HUES6 (cell line): ENCODE data around the gene LPAR1.

Source experiments
- H3K27ac ChIP-seq: 2 replicates; pipeline ENCODE4 v1.7.0; 2013; ENCODE audit warnings: low read depth, mild to moderate bottlenecking, low read length, inconsistent platforms
- H3K27me3 ChIP-seq: 2 replicates; pipeline ENCODE4 v1.6.1; 2013; ENCODE audit warnings: low read length; ENCODE audit not compliant: control insufficient read depth, insufficient read depth
- H3K36me3 ChIP-seq: 2 replicates; pipeline ENCODE4 v1.6.1; 2013; ENCODE audit warnings: low read length; ENCODE audit not compliant: control insufficient read depth, insufficient read depth
- H3K4me1 ChIP-seq: 2 replicates; pipeline ENCODE4 v1.6.1; 2013; ENCODE audit warnings: low read length; ENCODE audit not compliant: control insufficient read depth, insufficient read depth
- H3K4me3 ChIP-seq: 2 replicates; pipeline ENCODE4 v1.5.1; 2013; ENCODE audit warnings: low read depth, low read length
- H3K9ac ChIP-seq: one replicate; pipeline ENCODE4 v1.6.1; 2013; ENCODE audit warnings: mild to moderate bottlenecking, low read length
- H3K9me3 ChIP-seq: 2 replicates; pipeline ENCODE4 v1.6.1; 2013; ENCODE audit warnings: low read depth, low read length; ENCODE audit not compliant: control insufficient read depth, insufficient read depth

The LPAR1 gene

DNA sequence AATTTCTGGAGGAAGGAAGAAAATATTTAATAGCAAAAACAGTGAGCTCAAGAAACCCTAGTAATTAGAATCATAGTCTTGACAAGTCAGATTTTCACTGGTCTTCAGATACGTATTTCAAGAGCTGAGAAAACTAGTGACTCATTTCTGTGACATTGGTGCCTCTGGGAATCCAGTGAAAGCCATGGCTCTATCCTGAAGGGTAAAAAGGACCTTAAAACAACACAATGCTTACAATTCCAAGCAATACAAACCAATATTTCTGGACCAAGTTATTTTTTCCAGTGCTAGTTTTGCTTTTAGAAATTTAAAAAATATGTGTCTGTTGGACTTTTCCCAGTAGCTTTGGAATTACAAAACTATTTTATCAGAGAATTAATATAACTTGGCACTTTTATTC is 140.3 kb downstream of the LPAR1 start:
- H3K27me3 ChIP-seq, result no peaks in the 10 kb centered on the region
- H3K27ac ChIP-seq, result no peak overlapping the region

GRCh38 chr9:110895147-110895905 is 142.9 kb downstream of the LPAR1 start:
- 0 out of 2 replicates have a peak, but pooled peaks cover 4% of the 10 kb centered on the region for H3K9me3 ChIP-seq
- H3K27ac ChIP-seq, result no peak overlapping the region
- no peaks in the 10 kb centered on the region for H3K36me3 ChIP-seq
- H3K9ac ChIP-seq, result no peak overlapping the region
- no peaks in the 10 kb centered on the region for H3K27me3 ChIP-seq
- H3K4me3 ChIP-seq, result no peak overlapping the region
- no peaks in the 10 kb centered on the region for H3K4me1 ChIP-seq

More for the DNA sequence above, 140.3 kb downstream of the LPAR1 start:
- Histone ChIP-seq H3K4me1 (no peaks in the 10 kb centered on the region), H3K36me3 (no peaks in the 10 kb centered on the region), H3K4me3 (no peak overlapping the region), H3K9me3 (peaks cover 15% of the 10 kb centered on the region), H3K9ac (no peak overlapping the region)

GRCh38 chr9:110894731-110895130 is 143.5 kb downstream of the LPAR1 start:
- H3K4me1 ChIP-seq, result no peaks in the 10 kb centered on the region

GRCh38 chr9:110892689-110893088 is 145.6 kb downstream of the LPAR1 start:
- no peak overlapping the region for H3K9ac ChIP-seq
- no peak overlapping the region for H3K27ac ChIP-seq

More at GRCh38 chr9:110894731-110895130, 143.5 kb downstream of the LPAR1 start:
- Histone ChIP-seq H3K27ac (no peak overlapping the region), H3K36me3 (no peaks in the 10 kb centered on the region), H3K9me3 (0 out of 2 replicates have a peak, but pooled peaks cover 4% of the 10 kb centered on the region), H3K9ac (no peak overlapping the region), H3K4me3 (no peak overlapping the region), H3K27me3 (no peaks in the 10 kb centered on the region)

DNA sequence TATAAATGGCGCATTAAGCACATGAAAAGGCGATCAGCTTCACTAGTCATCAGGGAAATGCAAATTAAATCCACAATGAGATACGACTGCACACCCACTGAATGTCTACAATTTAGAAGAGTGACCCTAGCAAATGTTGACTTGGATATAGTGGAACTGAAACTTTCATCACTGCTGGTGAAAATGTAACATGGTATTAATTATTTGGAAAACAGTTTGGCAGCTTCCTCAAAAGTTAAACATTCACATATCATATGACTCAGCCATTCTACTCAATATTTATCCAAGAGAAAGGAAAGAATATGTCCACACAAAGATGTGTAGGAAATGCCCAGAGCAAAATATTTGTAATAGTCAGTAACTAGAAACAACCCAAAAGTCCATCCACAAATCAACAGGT is 146.5 kb downstream of the LPAR1 start:
- Histone ChIP-seq H3K9ac (no peak overlapping the region), H3K4me3 (no peak overlapping the region), H3K27ac (no peak overlapping the region), H3K9me3 (no peaks in the 10 kb centered on the region), H3K27me3 (no peaks in the 10 kb centered on the region), H3K4me1 (no peaks in the 10 kb centered on the region), H3K36me3 (no peaks in the 10 kb centered on the region)

More at GRCh38 chr9:110892689-110893088, 145.6 kb downstream of the LPAR1 start:
- no peaks in the 10 kb centered on the region for H3K4me1 ChIP-seq
- H3K36me3 ChIP-seq, result no peaks in the 10 kb centered on the region
- H3K4me3 ChIP-seq, result no peak overlapping the region
- H3K27me3 ChIP-seq, result no peaks in the 10 kb centered on the region
- H3K9me3 ChIP-seq, result 0 out of 2 replicates have a peak, but pooled peaks cover 4% of the 10 kb centered on the region

DNA sequence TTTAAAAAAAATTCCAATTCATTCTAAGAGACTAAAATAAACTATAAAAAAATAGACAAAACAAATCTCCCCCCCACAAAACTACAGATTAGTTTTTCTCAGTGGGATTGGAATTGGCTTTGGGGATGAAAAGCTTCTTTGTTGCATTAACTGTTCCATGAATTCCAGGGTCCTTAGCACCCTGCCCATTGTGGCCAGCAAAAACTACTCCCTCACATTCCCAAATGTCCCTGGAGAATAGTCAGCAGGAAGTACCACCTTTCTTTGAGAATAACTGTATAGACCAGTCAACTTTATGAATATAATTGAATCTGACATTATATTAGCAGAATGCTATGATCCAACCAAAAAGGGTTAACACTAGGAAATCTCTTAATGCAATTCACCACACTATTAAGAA is 147.9 kb downstream of the LPAR1 start:
- no peak overlapping the region for H3K9ac ChIP-seq
- H3K4me1 ChIP-seq, result no peaks in the 10 kb centered on the region
- H3K27me3 ChIP-seq, result no peaks in the 10 kb centered on the region
- H3K9me3 ChIP-seq, result no peaks in the 10 kb centered on the region
- H3K4me3 ChIP-seq, result no peak overlapping the region
- no peak overlapping the region for H3K27ac ChIP-seq
- no peaks in the 10 kb centered on the region for H3K36me3 ChIP-seq

- H3K4me1 ChIP-seq, result no peaks in the 10 kb centered on the region
- no peaks in the 10 kb centered on the region for H3K9me3 ChIP-seq
- H3K27ac ChIP-seq, result no peak overlapping the region
- no peaks in the 10 kb centered on the region for H3K27me3 ChIP-seq
- no peak overlapping the region for H3K9ac ChIP-seq
- H3K4me3 ChIP-seq, result no peak overlapping the region
- H3K36me3 ChIP-seq, result no peaks in the 10 kb centered on the region
Observed at GRCh38 chr9:110887276-110887675, 151.0 kb downstream of the LPAR1 start.

DNA sequence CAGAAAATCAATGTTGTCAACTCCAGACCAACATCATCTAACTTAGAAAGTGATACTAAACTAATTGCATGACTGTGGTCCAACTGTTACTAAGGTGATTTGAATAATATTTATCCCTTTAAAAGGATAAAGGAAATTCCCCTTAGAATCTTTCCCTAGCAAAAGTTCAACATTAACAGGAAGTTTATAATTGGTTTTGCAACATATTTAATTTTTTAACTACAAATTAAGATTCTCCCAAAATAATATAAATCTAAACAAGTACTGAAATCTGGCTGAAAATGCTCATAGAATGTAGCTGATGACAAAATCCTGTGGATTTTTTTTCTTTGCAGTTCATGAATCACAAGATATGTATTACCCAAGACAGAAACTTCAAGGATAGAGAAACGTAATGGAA is 151.4 kb downstream of the LPAR1 start:
- no peaks in the 10 kb centered on the region for H3K4me1 ChIP-seq
- H3K4me3 ChIP-seq, result no peak overlapping the region
- no peak overlapping the region for H3K27ac ChIP-seq

GRCh38 chr9:110880189-110880588 is 158.1 kb downstream of the LPAR1 start:
- no peaks in the 10 kb centered on the region for H3K36me3 ChIP-seq
- H3K27ac ChIP-seq, result no peak overlapping the region
- H3K4me1 ChIP-seq, result no peaks in the 10 kb centered on the region; the same call in 1 of the 2 replicates
- no peak overlapping the region for H3K4me3 ChIP-seq
- H3K9me3 ChIP-seq, result no peaks in the 10 kb centered on the region
- no peak overlapping the region for H3K9ac ChIP-seq
- H3K27me3 ChIP-seq, result no peaks in the 10 kb centered on the region

More for the DNA sequence above, 151.4 kb downstream of the LPAR1 start:
- Histone ChIP-seq H3K9me3 (no peaks in the 10 kb centered on the region), H3K27me3 (no peaks in the 10 kb centered on the region), H3K36me3 (no peaks in the 10 kb centered on the region), H3K9ac (no peak overlapping the region)

GRCh38 chr9:110877374-110877773 is 160.9 kb downstream of the LPAR1 start:
- H3K27ac ChIP-seq, result no peak overlapping the region
- no peaks in the 10 kb centered on the region for H3K27me3 ChIP-seq
- H3K9me3 ChIP-seq, result no peaks in the 10 kb centered on the region
- H3K36me3 ChIP-seq, result no peaks in the 10 kb centered on the region
- no peak overlapping the region for H3K9ac ChIP-seq
- no peak overlapping the region for H3K4me3 ChIP-seq
- H3K4me1 ChIP-seq, result no peaks in the 10 kb centered on the region; the same call in 1 of the 2 replicates

GRCh38 chr9:110876929-110877328 is 161.3 kb downstream of the LPAR1 start:
- Histone ChIP-seq H3K27me3 (no peaks in the 10 kb centered on the region), H3K4me1 (no peaks in the 10 kb centered on the region; the same call in 1 of the 2 replicates), H3K36me3 (no peaks in the 10 kb centered on the region), H3K9me3 (no peaks in the 10 kb centered on the region), H3K9ac (no peak overlapping the region), H3K27ac (no peak overlapping the region), H3K4me3 (no peak overlapping the region)
